Keratinocyte (primary cell): Measurements from ENCODE around the gene C11orf42.

Source experiments
- CTCF ChIP-seq, 3 experiments: IDR thresholded peaks in 1 of 3; conservative IDR thresholded peaks in 1 of 3; optimal IDR thresholded peaks in 1 of 3; 2 replicates in 2 of 3; 3 replicates in 1 of 3; pipeline versions ENCODE3 to v1.5.1; 2011; ENCODE audit warnings: low read length in 3 of 3, mild to moderate bottlenecking in 3 of 3, moderate library complexity in 2 of 3, control low read depth in 1 of 3, inconsistent platforms in 1 of 3; ENCODE audit not compliant: insufficient read depth in 2 of 3; ENCODE audit errors: extremely low read depth in 1 of 3
- EZH2 ChIP-seq: IDR thresholded peaks from one replicate; pipeline ENCODE4 v1.6.1; 2012; ENCODE audit warnings: inconsistent platforms, mild to moderate bottlenecking, low read length, moderate library complexity

- TF ChIP-seq CTCF (optimal IDR thresholded peaks at IDR 0.05 in 1 of 3, IDR thresholded peaks at IDR 0.05 in 1 of 3, conservative IDR thresholded peaks at IDR 0.05 in 1 of 3; ENCODE audit: extremely low read depth in 1 of 3, insufficient read depth in 2 of 3, low read length in 3 of 3) (no peak), EZH2 (no peak)
Measured at GRCh38 chr11:6237761-6238302, 32.5 kb downstream of the C11orf42 start.
